HG02870 (cell line): Measurements from ENCODE around the gene B2M.
"Not testable (repeated sequence)": the region's sequence is repeated elsewhere in the genome, so short reads cannot be mapped to it uniquely, and the experiment has no call there.

Experiments
- ATAC-seq: cut with Tn5 transposase; IDR thresholded peaks from one replicate; pipeline ENCODE4 v1.9.1; 2021; ENCODE audit warnings: mild to moderate bottlenecking, moderate library complexity; ENCODE audit not compliant: unreplicated experiment

Gene B2M

GRCh38 chr15:44720460-44721176 lies 9.3 kb downstream of the B2M start:
- no peak for ATAC-seq

GRCh38 chr15:44722011-44722410 lies 10.7 kb downstream of the B2M start:
- ATAC-seq = no peak

- no peak for ATAC-seq
Measured at GRCh38 chr15:44726136-44726535, 14.8 kb downstream of the B2M start.

GRCh38 chr15:44726568-44727484 lies 15.5 kb downstream of the B2M start:
- ATAC-seq = peak; percentile 42

- no peak for ATAC-seq
Measured at GRCh38 chr15:44727485-44728231, 16.3 kb downstream of the B2M start.

- not testable (repeated sequence) for ATAC-seq
Measured at GRCh38 chr15:44728232-44728575, 16.9 kb downstream of the B2M start.

GRCh38 chr15:44728576-44729407 lies 17.5 kb downstream of the B2M start:
- peak; percentile 76 for ATAC-seq

GRCh38 chr15:44729408-44730127 lies 18.3 kb downstream of the B2M start:
- ATAC-seq = peak; percentile 6

GRCh38 chr15:44734839-44735481 lies 23.6 kb downstream of the B2M start:
- ATAC-seq = no peak

GRCh38 chr15:44735482-44736180 lies 24.3 kb downstream of the B2M start:
- ATAC-seq = no peak

- ATAC-seq = no peak
Measured at GRCh38 chr15:44736181-44736765, 25.0 kb downstream of the B2M start, which contains the start of gene TRIM69. TSS of gene TRIM69 (plus strand) at chr15:44736528. CDS start at chr15:44736705, 177 bp downstream.

GRCh38 chr15:44738340-44738984 lies 27.1 kb downstream of the B2M start:
- ATAC-seq = no peak

- ATAC-seq = not testable (repeated sequence)
Measured at GRCh38 chr15:44739222-44739847, 28.0 kb downstream of the B2M start.

- not testable (repeated sequence) for ATAC-seq
Measured at GRCh38 chr15:44743454-44743853, 32.1 kb downstream of the B2M start.

- ATAC-seq = no peak
Measured at GRCh38 chr15:44753345-44753744, 42.0 kb downstream of the B2M start.

GRCh38 chr15:44763187-44763586 lies 51.9 kb downstream of the B2M start:
- ATAC-seq = no peak

- no peak for ATAC-seq
Measured at GRCh38 chr15:44763848-44764247, 52.5 kb downstream of the B2M start.
